Natural killer cell (primary cell): ENCODE results near the gene ZNF486. TPM values are rescaled to one million over a fixed set of nuclear protein-coding genes. Genes with fewer than 3 reads are reported as not detected.
"Not testable (repeated sequence)": the region's sequence is repeated elsewhere in the genome, so short reads cannot be mapped to it uniquely, and the experiment has no call there.

Source experiments
- ATAC-seq, 3 donors: fragments of 150-1000 bp in 2 of 3; fragments of 200-7000 bp in 1 of 3; cut with Tn5 transposase; 1 replicate in 1 of 3; 2 replicates in 2 of 3; pipeline ENCODE4 v1.10.0; 2021; ENCODE audit warnings: mild to moderate bottlenecking in 2 of 3, moderate library complexity in 2 of 3
- DNase-seq, 2 donors: peaks; one replicate each; pipeline versions ENCODE4 v3.0.0 to v3.0.0-alpha.2; 2013 to 2021; ENCODE audit warnings: mixed read lengths in 1 of 2
- H3K27ac ChIP-seq: one replicate; pipeline ENCODE4 v1.5.1; 2013; ENCODE audit warnings: mild to moderate bottlenecking, low read length
- H3K27me3 ChIP-seq: one replicate; pipeline ENCODE4 v1.6.1; 2013; ENCODE audit warnings: low read length; ENCODE audit not compliant: control insufficient read depth, insufficient read depth
- H3K36me3 ChIP-seq: one replicate; pipeline ENCODE4 v1.6.1; 2013; ENCODE audit warnings: low read length; ENCODE audit not compliant: control insufficient read depth, insufficient read depth
- H3K4me1 ChIP-seq: one replicate; pipeline ENCODE4 v1.6.1; 2013; ENCODE audit warnings: low read length; ENCODE audit not compliant: control insufficient read depth, insufficient read depth
- H3K4me3 ChIP-seq: one replicate; pipeline ENCODE4 v1.5.1; 2013; ENCODE audit warnings: low read length
- H3K9me3 ChIP-seq: one replicate; pipeline ENCODE4 v1.6.1; 2013; ENCODE audit warnings: low read length; ENCODE audit not compliant: control insufficient read depth, insufficient read depth
- H3K27ac Mint-ChIP-seq, 2 donors: one replicate each; pipeline ENCODE4 v1.8.0; 2022; ENCODE audit warnings: mild to moderate bottlenecking in 2 of 2, mixed read lengths in 2 of 2, moderate library complexity in 1 of 2
- H3K27me3 Mint-ChIP-seq, 2 donors: one replicate each; pipeline ENCODE4 v1.8.0; 2022; ENCODE audit warnings: low read depth in 2 of 2, mixed read lengths in 2 of 2
- H3K36me3 Mint-ChIP-seq: one replicate; pipeline ENCODE4 v1.8.0; 2022; ENCODE audit warnings: mixed read lengths
- H3K4me1 Mint-ChIP-seq, 2 donors: one replicate each; pipeline ENCODE4 v1.8.0; 2022; ENCODE audit warnings: mixed read lengths in 2 of 2
- H3K4me3 Mint-ChIP-seq: one replicate; pipeline ENCODE4 v1.8.0; 2022; ENCODE audit warnings: mild to moderate bottlenecking, moderate library complexity, mixed read lengths
- H3K9me3 Mint-ChIP-seq, 2 donors: one replicate each; pipeline ENCODE4 v1.8.0; 2022; ENCODE audit warnings: mixed read lengths in 2 of 2
- CTCF ChIP-seq: fragments of 200-600 bp; IDR thresholded peaks from one replicate; pipeline ENCODE4 v1.8.0; 2022; ENCODE audit warnings: antibody characterized with exemption
- WGBS: methylation state at CpG from one replicate; pipeline ENCODE4 v1.1.7; 2013; ENCODE audit warnings: missing lambda C conversion rate; ENCODE audit not compliant: insufficient coverage; 5-methylcytosine and 5-hydroxymethylcytosine counted together
- intact Hi-C: fragments of 100-400 bp; cut with micrococcal nuclease; formaldehyde crosslinking; loops from one replicate; pipeline ENCODE4 v1.14.2; 2022
- total RNA-seq, 4 donors: library from RNA; stranded (reverse); fragments of 120-200 nt in 1 of 4; gene quantifications; one replicate each; pipeline versions ENCODE4 v1.2.3 to v1.2.4, GENCODE V29; 2013 to 2022

ZNF486 gene
- total RNA-seq, 3 donors from 2014 or later (not counting 1 experiment from before 2014, with no cell fraction given), result 3.4 to 6.8 (median 4.8) TPM

DNA sequence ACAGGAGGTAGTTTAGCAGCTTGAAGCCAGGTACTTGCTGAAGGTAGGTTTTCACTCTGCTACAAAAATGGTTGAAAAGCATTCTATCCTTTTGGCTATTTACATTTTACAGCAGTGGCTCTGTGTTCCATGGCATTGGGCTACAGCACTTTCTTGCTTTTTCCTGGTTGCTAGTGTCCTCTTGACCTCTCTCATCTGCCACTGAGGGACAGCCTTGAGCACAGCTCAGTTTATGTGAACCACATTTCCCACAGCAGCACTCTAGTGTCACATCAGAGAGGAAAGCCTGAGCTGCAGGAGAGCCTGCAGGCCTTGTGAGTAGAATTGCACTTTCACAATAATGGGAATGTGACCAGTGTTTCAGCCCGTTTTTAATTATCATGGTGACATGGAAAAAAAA, 54.6 kb downstream of the ZNF486 start:
- H3K4me3 Mint-ChIP-seq, DNase-seq, H3K27ac ChIP-seq, H3K27me3 ChIP-seq, H3K4me3 ChIP-seq, H3K27me3 Mint-ChIP-seq, H3K4me1 Mint-ChIP-seq, H3K4me1 ChIP-seq, intact Hi-C loops, ATAC-seq, H3K36me3 ChIP-seq, H3K9me3 ChIP-seq, H3K27ac Mint-ChIP-seq, H3K36me3 Mint-ChIP-seq: not testable (repeated sequence)
- peaks cover 2 to 12% of the 10 kb centered on the region in 2 donors for H3K9me3 Mint-ChIP-seq
- WGBS, result 100% methylated on average over 1 of the region's 1 CpG

DNA sequence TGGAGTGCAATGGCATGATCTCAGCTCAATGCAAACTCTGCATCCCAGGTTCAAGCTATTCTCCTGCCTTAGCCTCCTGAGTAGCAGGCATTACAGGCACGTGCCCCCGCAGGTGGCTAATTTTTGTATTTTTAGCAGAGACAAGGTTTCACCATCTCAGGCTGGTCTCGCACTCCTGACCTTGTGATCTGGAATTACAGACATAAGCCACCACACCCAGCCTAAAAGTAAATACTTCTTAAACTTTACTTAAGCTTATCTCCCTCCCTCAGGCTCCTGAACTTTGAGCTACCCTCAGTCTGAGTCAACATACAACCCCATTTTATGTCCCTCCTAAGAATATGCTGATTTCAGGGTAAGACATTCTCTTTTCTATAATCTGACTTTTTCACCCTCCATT, 66.1 kb downstream of the ZNF486 start:
- no peak for DNase-seq
- WGBS, result 94% methylated on average over 3 of the region's 3 CpGs

GRCh38 chr19:20235156-20235555, 68.1 kb downstream of the ZNF486 start:
- no peaks in the 10 kb centered on the region for H3K27me3 ChIP-seq
- H3K4me1 ChIP-seq, result peaks cover 11% of the 10 kb centered on the region
- no peak overlapping the region for H3K4me3 Mint-ChIP-seq
- H3K9me3 Mint-ChIP-seq, result no peaks in the 10 kb centered on the region
- H3K36me3 Mint-ChIP-seq, result peaks cover 11% of the 10 kb centered on the region
- no peaks in the 10 kb centered on the region for H3K36me3 ChIP-seq
- H3K9me3 ChIP-seq, result peaks cover 3% of the 10 kb centered on the region
- intact Hi-C loops, result no loop called here
- H3K27ac ChIP-seq, result no peak overlapping the region
- H3K4me1 Mint-ChIP-seq, result peaks cover 11 to 12% of the 10 kb centered on the region in 2 donors
- TF ChIP-seq CTCF, result no peak
- no peak overlapping the region for H3K4me3 ChIP-seq
- no peak for DNase-seq
- H3K27me3 Mint-ChIP-seq, result no peaks in the 10 kb centered on the region
- no peak overlapping the region for H3K27ac Mint-ChIP-seq
- 87% methylated on average over 5 of the region's 8 CpGs for WGBS
- no peak for ATAC-seq

More for the DNA sequence above, 66.1 kb downstream of the ZNF486 start:
- Mint-ChIP-seq H3K36me3 (peaks cover 32% of the 10 kb centered on the region), H3K4me1 (peaks cover 6 to 7% of the 10 kb centered on the region in 2 donors), H3K4me3 (no peak overlapping the region), H3K27ac (no peak overlapping the region), H3K27me3 (no peaks in the 10 kb centered on the region), H3K9me3 (peaks cover 4 to 6% of the 10 kb centered on the region in 2 donors)
- Histone ChIP-seq H3K27ac (no peak overlapping the region), H3K36me3 (no peaks in the 10 kb centered on the region), H3K4me3 (no peak overlapping the region), H3K27me3 (no peaks in the 10 kb centered on the region), H3K9me3 (peaks cover 3% of the 10 kb centered on the region), H3K4me1 (peaks cover 7% of the 10 kb centered on the region)
- intact Hi-C loops, result no loop called here
- TF ChIP-seq CTCF, result no peak
- ATAC-seq, result no peak

DNA sequence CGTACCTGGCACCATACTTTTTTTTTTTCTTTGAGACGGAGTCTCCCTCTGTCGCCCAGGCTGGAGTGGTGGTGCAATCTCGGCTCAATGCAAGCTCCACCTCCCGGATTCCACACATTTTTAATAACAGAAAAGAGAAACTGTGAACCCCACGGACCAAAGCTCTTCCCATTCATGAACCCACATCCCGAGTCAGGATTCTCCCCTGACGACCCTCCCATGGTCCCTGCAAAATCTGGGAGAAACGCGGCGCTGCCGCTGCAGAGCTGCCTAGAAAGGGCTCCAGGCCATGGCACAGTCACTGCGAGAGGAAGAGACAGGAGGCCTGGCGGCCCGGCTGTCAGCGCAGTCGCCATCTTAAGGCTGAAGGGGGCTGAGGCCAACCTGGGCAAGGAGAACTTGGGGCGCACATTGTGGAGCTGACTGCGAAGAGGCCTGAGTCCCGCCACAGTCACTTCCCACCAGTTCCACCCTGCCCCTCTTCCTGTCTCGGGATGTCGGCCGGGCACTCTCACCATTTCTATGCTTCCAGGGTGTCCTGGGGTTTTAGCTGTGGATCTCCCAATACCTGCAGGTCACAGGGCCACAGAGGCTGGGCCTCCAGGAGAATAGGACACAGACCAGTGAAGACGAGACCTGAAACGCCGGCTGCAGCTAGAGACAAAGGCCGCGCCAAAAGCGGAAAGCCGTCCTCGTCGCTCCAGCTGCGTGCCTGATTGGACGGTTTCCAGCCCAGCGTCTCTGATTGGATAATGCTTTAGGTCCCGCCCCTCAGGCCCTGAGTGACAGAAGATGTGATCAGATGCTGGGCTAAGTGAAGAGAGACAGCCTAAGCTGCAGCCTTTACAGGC, 71.0 kb downstream of the ZNF486 start:
- H3K9me3 Mint-ChIP-seq, result no peaks in the 10 kb centered on the region
- no peaks in the 10 kb centered on the region for H3K27me3 ChIP-seq
- DNase-seq, result peak; percentile 87 to 93
- no peaks in the 10 kb centered on the region for H3K36me3 Mint-ChIP-seq
- H3K4me3 ChIP-seq, result peak overlapping the region; percentile 49
- peaks cover 11% of the 10 kb centered on the region for H3K4me1 ChIP-seq
- peak overlapping the region; percentile 96 for H3K4me3 Mint-ChIP-seq
- H3K27ac Mint-ChIP-seq, result peak overlapping the region; percentile 71 to 91
- H3K9me3 ChIP-seq, result no peaks in the 10 kb centered on the region
- H3K27ac ChIP-seq, result no peak overlapping the region
- no peak for TF ChIP-seq CTCF
- peak; percentile 92 to 98 (median 94) for ATAC-seq
- H3K36me3 ChIP-seq, result no peaks in the 10 kb centered on the region
- intact Hi-C loops, result no loop called here
- H3K27me3 Mint-ChIP-seq, result no peaks in the 10 kb centered on the region
- peaks cover 11 to 12% of the 10 kb centered on the region in 2 donors for H3K4me1 Mint-ChIP-seq
- WGBS, result 3% methylated on average over 36 of the region's 36 CpGs
